WERI-Rb-1 (cell line): ENCODE measurements around the gene REPS2.

ENCODE experiments used
- DNase-seq: peaks from one replicate; pipeline ENCODE4 v3.0.0-alpha.2; 2020
- H3K27ac ChIP-seq: fragments of 250-450 bp; sonication (Bioruptor Pico); 2 replicates; pipeline ENCODE4 v1.5.1; 2020; ENCODE audit warnings: mild to moderate bottlenecking, moderate library complexity
- H3K27me3 ChIP-seq: fragments of 250-450 bp; sonication (Bioruptor Pico); 2 replicates; pipeline ENCODE4 v1.5.1; 2021; ENCODE audit warnings: mild to moderate bottlenecking, low read depth, moderate library complexity; ENCODE audit not compliant: insufficient read depth, severe bottlenecking
- H3K36me3 ChIP-seq: fragments of 250-450 bp; sonication (Bioruptor Pico); 2 replicates; pipeline ENCODE4 v1.5.1; 2020; ENCODE audit warnings: mild to moderate bottlenecking, moderate library complexity
- H3K4me3 ChIP-seq: 2 replicates; pipeline ENCODE4 v1.5.1; 2011; ENCODE audit warnings: low read depth, mild to moderate bottlenecking, control low read depth, low read length
- H3K9me3 ChIP-seq: fragments of 250-450 bp; sonication (Bioruptor Pico); 2 replicates; pipeline ENCODE4 v1.5.1; 2021; ENCODE audit warnings: mild to moderate bottlenecking, moderate library complexity; ENCODE audit not compliant: severe bottlenecking
- TF ChIP-seq, protein P1 (sequence below): IDR thresholded peaks from 2 replicates; pipeline ENCODE4 v1.5.1; 2011; ENCODE audit warnings: low read depth, mild to moderate bottlenecking, control low read depth, inconsistent platforms, low read length

Gene REPS2

GRCh38 chrX:17025621-17026302 lies 79.3 kb downstream of the REPS2 start:
- DNase-seq = no peak
- TF ChIP-seq, protein P1, sequence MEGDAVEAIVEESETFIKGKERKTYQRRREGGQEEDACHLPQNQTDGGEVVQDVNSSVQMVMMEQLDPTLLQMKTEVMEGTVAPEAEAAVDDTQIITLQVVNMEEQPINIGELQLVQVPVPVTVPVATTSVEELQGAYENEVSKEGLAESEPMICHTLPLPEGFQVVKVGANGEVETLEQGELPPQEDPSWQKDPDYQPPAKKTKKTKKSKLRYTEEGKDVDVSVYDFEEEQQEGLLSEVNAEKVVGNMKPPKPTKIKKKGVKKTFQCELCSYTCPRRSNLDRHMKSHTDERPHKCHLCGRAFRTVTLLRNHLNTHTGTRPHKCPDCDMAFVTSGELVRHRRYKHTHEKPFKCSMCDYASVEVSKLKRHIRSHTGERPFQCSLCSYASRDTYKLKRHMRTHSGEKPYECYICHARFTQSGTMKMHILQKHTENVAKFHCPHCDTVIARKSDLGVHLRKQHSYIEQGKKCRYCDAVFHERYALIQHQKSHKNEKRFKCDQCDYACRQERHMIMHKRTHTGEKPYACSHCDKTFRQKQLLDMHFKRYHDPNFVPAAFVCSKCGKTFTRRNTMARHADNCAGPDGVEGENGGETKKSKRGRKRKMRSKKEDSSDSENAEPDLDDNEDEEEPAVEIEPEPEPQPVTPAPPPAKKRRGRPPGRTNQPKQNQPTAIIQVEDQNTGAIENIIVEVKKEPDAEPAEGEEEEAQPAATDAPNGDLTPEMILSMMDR = no peak
- Histone ChIP-seq H3K27me3 (peaks cover 6% of the 10 kb centered on the region), H3K4me3 (no peak overlapping the region), H3K27ac (no peak overlapping the region), H3K36me3 (no peaks in the 10 kb centered on the region), H3K9me3 (no peaks in the 10 kb centered on the region)

GRCh38 chrX:17027931-17028330 lies 81.5 kb downstream of the REPS2 start:
- TF ChIP-seq, protein P1 = no peak
- Histone ChIP-seq H3K4me3 (no peak overlapping the region), H3K27me3 (peaks cover 2% of the 10 kb centered on the region), H3K9me3 (no peaks in the 10 kb centered on the region), H3K36me3 (no peaks in the 10 kb centered on the region), H3K27ac (no peak overlapping the region)
- no peak for DNase-seq

- no peak for DNase-seq
- H3K27ac ChIP-seq = no peak overlapping the region
- H3K9me3 ChIP-seq = no peaks in the 10 kb centered on the region
- H3K36me3 ChIP-seq = no peaks in the 10 kb centered on the region
- no peak overlapping the region for H3K4me3 ChIP-seq
- TF ChIP-seq, protein P1 = no peak
- peaks cover 2% of the 10 kb centered on the region for H3K27me3 ChIP-seq
Observed at GRCh38 chrX:17028356-17028755, 81.9 kb downstream of the REPS2 start.

- TF ChIP-seq, protein P1 = no peak
- Histone ChIP-seq H3K36me3 (no peaks in the 10 kb centered on the region), H3K4me3 (no peak overlapping the region), H3K27ac (no peak overlapping the region), H3K9me3 (no peaks in the 10 kb centered on the region), H3K27me3 (peaks cover 2% of the 10 kb centered on the region)
- no peak for DNase-seq
Observed at GRCh38 chrX:17030092-17030491, 83.6 kb downstream of the REPS2 start.

DNA sequence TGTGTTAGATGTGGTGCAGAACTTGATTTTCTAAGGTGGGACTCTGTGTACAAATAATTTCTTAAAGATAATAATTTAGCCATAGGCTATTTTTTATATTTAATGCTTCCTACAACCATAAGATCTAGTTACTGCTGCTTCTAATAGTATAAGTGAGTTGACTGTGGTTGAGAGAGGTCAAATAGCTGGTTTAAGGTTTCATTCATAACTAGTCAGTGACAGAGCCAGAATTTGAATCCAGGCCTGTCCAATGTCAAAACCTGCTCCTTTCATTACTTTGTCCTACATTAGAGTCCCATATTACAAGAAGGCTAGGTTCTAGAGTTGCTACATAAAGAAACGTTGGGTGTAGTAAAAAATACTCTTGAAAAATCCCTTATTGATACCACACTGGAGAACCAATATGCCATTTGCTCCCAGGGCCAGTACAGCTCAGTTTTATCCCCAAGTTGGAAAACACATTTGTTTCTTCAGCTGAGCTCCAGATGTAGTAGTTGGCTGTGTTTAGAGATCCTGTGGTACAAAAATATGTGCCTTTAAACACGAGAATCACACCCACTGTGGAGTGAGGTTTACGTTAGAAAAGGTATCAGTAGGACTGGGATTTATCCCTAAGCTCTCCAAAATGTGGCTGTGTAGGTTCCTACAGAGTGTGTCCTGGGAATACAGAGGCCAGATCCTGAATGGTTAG lies 84.3 kb downstream of the REPS2 start:
- Histone ChIP-seq H3K27me3 (peaks cover 2% of the 10 kb centered on the region), H3K36me3 (no peaks in the 10 kb centered on the region), H3K27ac (no peak overlapping the region), H3K4me3 (no peak overlapping the region), H3K9me3 (no peaks in the 10 kb centered on the region)
- TF ChIP-seq, protein P1 = no peak
- DNase-seq = no peak
